ENCODE measurements around the gene WDPCP. TPM values are rescaled to one million over a fixed set of nuclear protein-coding genes. Genes with fewer than 3 reads are reported as not detected.

Gene WDPCP
- total and polyA plus RNA-seq, 2 of the 13 experiments (the other 11 are each of a cell fraction or from before 2014, with no cell fraction given) = 2.9 to 5.2 TPM

GRCh38 chr2:63588385-63589147 lies at the start of gene WDPCP, which contains the start of gene MDH1 (continued):
- peak; percentile 47; the same call in 1 of the 2 replicates for TF ChIP-seq ZNF44 (CRISPR knock-in tag; IDR thresholded peaks at IDR 0.05)
- no peak for TF ChIP-seq ZBTB42 (CRISPR knock-in tag; IDR thresholded peaks at IDR 0.05)
- peak; percentile 87 for TF ChIP-seq U2AF1 (optimal IDR thresholded peaks at IDR 0.05; ENCODE audit: low read depth, low read length)
- TF ChIP-seq, protein P1, sequence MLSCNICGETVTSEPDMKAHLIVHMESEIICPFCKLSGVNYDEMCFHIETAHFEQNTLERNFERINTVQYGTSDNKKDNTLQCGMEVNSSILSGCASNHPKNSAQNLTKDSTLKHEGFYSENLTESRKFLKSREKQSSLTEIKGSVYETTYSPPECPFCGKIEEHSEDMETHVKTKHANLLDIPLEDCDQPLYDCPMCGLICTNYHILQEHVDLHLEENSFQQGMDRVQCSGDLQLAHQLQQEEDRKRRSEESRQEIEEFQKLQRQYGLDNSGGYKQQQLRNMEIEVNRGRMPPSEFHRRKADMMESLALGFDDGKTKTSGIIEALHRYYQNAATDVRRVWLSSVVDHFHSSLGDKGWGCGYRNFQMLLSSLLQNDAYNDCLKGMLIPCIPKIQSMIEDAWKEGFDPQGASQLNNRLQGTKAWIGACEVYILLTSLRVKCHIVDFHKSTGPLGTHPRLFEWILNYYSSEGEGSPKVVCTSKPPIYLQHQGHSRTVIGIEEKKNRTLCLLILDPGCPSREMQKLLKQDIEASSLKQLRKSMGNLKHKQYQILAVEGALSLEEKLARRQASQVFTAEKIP (CRISPR knock-in tag; IDR thresholded peaks at IDR 0.05; ENCODE audit: borderline replicate concordance) = no peak
- TF ChIP-seq TFAP4 (IDR thresholded peaks at IDR 0.05; ENCODE audit: borderline replicate concordance, low read depth) = peak; percentile 63; the same call in 1 of the 2 replicates
- peak; percentile 90 for TF ChIP-seq ZNF605 (CRISPR knock-in tag; IDR thresholded peaks at IDR 0.05)
- TF ChIP-seq HNRNPLL (IDR thresholded peaks at IDR 0.05; ENCODE audit: low read depth, low read length, poor library complexity, severe bottlenecking) = peak; percentile 40
- peak; percentile 69 for TF ChIP-seq ZFY (CRISPR knock-in tag; IDR thresholded peaks at IDR 0.05)
- TF ChIP-seq WIZ (CRISPR knock-in tag; IDR thresholded peaks at IDR 0.05) = peak; percentile 67
- TF ChIP-seq AFF4 (CRISPR knock-in tag; IDR thresholded peaks at IDR 0.05) = peak; percentile 71; the same call in 1 of the 2 replicates
- TF ChIP-seq FOXJ3 (CRISPR knock-in tag; IDR thresholded peaks at IDR 0.05; ENCODE audit: borderline replicate concordance) = peak; percentile 38; the same call in 1 of the 2 replicates
- no peak for TF ChIP-seq ZNF263 (CRISPR knock-in tag; IDR thresholded peaks at IDR 0.05)
- TF ChIP-seq ZNF431 (CRISPR knock-in tag; IDR thresholded peaks at IDR 0.05; ENCODE audit: borderline replicate concordance, low read depth) = peak; percentile 97
- TF ChIP-seq, protein P2, sequence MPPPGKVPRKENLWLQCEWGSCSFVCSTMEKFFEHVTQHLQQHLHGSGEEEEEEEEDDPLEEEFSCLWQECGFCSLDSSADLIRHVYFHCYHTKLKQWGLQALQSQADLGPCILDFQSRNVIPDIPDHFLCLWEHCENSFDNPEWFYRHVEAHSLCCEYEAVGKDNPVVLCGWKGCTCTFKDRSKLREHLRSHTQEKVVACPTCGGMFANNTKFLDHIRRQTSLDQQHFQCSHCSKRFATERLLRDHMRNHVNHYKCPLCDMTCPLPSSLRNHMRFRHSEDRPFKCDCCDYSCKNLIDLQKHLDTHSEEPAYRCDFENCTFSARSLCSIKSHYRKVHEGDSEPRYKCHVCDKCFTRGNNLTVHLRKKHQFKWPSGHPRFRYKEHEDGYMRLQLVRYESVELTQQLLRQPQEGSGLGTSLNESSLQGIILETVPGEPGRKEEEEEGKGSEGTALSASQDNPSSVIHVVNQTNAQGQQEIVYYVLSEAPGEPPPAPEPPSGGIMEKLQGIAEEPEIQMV (CRISPR knock-in tag; IDR thresholded peaks at IDR 0.05; ENCODE audit: low read depth) = no peak; the same call in 1 of the 2 replicates
- TF ChIP-seq RBAK (CRISPR knock-in tag; IDR thresholded peaks at IDR 0.05) = peak; percentile 45; the same call in 1 of the 2 replicates
- peak; percentile 81; the same call in 1 of the 2 replicates for TF ChIP-seq FLYWCH1 (CRISPR knock-in tag; IDR thresholded peaks at IDR 0.05)
- no peak for TF ChIP-seq PRPF4 (IDR thresholded peaks at IDR 0.05; ENCODE audit: low read depth, low read length, poor library complexity, severe bottlenecking)
- peak; percentile 63 for TF ChIP-seq SNAPC2 (CRISPR knock-in tag; IDR thresholded peaks at IDR 0.05)
- peak; percentile 78 for TF ChIP-seq RNF2 (conservative IDR thresholded peaks at IDR 0.05; ENCODE audit: low read depth)
- peak; percentile 80; the same call in 1 of the 2 replicates for TF ChIP-seq ARID2 (CRISPR knock-in tag; IDR thresholded peaks at IDR 0.05; ENCODE audit: borderline replicate concordance)
- no peak; the same call in 1 of the 2 replicates for TF ChIP-seq ZNF891 (CRISPR knock-in tag; IDR thresholded peaks at IDR 0.05)

Measured in HepG2 (cell line).